Measurements from ENCODE around the gene INF2.

DNA sequence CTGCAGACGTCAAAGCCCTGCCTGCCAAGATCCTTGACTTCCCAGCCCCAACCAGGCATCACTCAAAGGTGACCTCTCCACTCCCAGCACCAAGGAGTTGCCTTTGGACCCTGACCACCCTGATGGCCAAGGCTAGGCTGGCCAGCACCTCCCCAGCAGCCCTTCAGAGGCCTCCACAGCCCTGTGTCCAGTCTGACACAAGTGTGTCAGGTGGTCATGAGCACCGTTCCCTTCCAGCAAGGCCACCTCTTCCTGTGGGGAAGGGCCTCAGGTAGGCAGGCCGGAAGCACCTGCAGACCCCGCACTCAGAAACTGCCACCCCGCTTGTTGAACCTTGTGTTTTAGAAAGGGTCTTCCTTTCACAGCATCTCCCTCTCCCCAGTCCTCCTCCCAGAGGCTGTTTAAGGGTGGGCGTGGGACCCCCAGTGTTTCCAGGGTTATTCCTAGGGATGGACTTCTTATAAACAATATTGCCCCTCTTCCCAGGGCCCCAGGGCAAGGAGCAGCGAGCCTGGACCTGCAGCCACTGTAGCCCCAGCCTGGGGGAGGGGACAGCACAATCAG is 13.2 kb upstream of the INF2 start:
- TF ChIP-seq EZH2phosphoT487 (IDR thresholded peaks at IDR 0.05; ENCODE audit: unreplicated experiment), result no peak
- TF ChIP-seq EZH2 (IDR thresholded peaks at IDR 0.05; ENCODE audit: low read depth, unreplicated experiment), result no peak
- no peak for TF ChIP-seq CTCF (conservative IDR thresholded peaks at IDR 0.05; ENCODE audit: low read depth in 2 of 2)
- TF ChIP-seq POLR2AphosphoS5 (IDR thresholded peaks at IDR 0.05; ENCODE audit: low read depth), result no peak
- TF ChIP-seq NANOG (IDR thresholded peaks at IDR 0.05; ENCODE audit: borderline replicate concordance), result no peak
- TF ChIP-seq REST (IDR thresholded peaks at IDR 0.05; ENCODE audit: unreplicated experiment), result no peak
- TF ChIP-seq ZNF331 (CRISPR knock-in tag; IDR thresholded peaks at IDR 0.05; ENCODE audit: low read depth), result no peak
- no peak for TF ChIP-seq JUNB (IDR thresholded peaks at IDR 0.05; ENCODE audit: unreplicated experiment)
- TF ChIP-seq ZNF114 (CRISPR knock-in tag; IDR thresholded peaks at IDR 0.05), result no peak
- TF ChIP-seq, protein P1, sequence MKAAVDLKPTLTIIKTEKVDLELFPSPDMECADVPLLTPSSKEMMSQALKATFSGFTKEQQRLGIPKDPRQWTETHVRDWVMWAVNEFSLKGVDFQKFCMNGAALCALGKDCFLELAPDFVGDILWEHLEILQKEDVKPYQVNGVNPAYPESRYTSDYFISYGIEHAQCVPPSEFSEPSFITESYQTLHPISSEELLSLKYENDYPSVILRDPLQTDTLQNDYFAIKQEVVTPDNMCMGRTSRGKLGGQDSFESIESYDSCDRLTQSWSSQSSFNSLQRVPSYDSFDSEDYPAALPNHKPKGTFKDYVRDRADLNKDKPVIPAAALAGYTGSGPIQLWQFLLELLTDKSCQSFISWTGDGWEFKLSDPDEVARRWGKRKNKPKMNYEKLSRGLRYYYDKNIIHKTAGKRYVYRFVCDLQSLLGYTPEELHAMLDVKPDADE (IDR thresholded peaks at IDR 0.05), result no peak
- no peak for TF ChIP-seq CREB1 (CRISPR knock-in tag; IDR thresholded peaks at IDR 0.05; ENCODE audit: low read depth)
- no peak for TF ChIP-seq ZNF462 (CRISPR knock-in tag; IDR thresholded peaks at IDR 0.05)
- TF ChIP-seq STAT1 (IDR thresholded peaks at IDR 0.05; ENCODE audit: unreplicated experiment), result no peak
